ENCODE measurements around the gene GZF1.
A peak's percentile ranks its signal among the peaks of the same experiment; 100 is the strongest.

Gene GZF1

DNA sequence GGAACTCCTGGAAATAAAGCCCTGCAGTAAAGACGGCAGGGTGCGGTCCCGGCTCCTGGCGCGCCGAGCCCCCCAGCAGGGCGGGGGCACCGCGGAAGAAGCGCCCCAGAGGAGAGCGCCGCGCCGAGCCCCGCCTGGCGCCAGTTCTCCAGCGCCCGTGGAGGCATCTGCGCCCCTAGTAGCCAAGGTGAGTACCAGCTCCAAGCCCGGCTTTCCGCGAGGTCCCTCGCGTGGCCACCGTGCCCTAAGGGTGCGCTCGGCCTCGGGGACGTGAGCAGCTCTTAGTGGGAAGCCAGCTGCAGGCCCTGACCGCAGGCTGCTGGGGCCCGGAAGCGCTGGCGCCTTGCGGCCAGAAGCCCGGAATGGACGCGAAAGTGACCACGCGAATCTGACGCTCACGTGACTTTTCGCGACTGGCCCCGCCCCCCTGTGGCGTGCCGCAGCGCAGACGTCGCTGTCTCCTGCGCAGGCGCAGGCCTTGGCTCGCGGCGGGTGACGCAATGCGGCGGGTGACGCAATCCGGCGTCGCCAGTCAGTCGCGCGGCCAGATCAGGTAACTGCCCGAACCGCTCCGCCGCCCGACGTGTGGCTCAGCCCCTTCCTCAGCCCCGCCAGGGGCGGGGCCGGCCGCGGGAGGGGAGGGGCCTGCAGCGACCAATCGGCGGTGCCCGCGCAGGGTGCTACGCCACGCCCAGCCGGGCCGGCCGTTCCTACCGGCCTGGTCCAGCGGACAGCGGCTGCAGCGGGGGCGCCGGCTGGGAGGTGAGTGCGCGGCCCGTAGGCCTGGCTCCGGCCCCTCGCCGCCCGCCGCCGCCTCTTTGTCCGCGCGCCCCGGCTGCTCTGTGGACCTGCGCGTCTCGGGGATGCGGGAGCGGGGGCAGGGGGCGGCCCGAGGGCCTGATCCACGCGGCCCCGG lies at the start of gene GZF1:
Gene GZF1 (plus strand): TSS at position 707 of the 916 bp plus-strand sequence. CDS start 2,202 bp downstream, outside the sequence.
- peak; percentile 97 to 98 for DNase-seq

DNA sequence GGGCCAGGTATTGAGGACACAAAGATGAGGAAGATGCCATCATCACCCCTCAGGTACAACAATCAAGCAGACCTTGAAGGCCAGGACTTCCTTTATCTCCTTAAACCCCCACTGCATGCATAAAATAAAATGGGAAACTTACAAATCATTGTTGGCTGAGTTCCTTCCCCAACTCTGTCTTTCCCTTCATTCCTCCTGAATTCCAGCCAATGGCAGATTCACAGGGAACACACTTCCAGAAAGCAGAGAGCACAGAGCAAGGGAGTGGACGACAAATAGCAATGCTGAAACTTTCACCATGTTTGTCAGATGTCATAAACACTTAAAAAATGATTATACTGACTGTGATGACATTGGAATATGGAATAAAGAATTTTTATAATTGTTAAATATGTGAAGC lies 48.7 kb upstream of the GZF1 start:
- no peak for DNase-seq

GRCh38 chr20:23314699-23315098 lies 47.3 kb upstream of the GZF1 start:
- DNase-seq, result no peak

- no peak for DNase-seq
These were observed 46.9 kb upstream of the GZF1 start for GRCh38 chr20:23315099-23315498.

GRCh38 chr20:23316626-23317025 lies 45.4 kb upstream of the GZF1 start:
- DNase-seq, result no peak

- no peak for DNase-seq
These were observed 44.9 kb upstream of the GZF1 start for GRCh38 chr20:23317081-23317480.

- DNase-seq, result no peak
These were observed 43.6 kb upstream of the GZF1 start for GRCh38 chr20:23318347-23318746.

DNA sequence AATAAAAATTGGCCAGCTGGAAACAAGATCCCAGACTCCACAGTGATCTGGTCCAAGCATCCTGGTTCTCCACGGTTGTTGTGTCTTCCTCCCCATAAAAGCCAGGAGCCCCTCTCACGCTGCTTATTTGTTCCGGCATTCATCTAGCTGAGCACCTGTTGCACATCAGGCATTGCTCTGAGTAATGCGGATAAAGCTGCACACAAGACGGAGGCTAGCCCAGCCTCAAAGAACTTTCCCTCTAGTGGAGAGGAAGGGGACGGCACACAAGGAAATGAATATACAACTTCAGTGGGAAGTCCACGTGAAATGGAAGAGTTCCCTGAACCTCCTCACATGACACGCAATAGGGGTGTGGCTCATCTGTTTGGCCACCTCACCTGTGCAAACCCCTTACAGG lies 41.7 kb upstream of the GZF1 start:
- no peak for DNase-seq

- DNase-seq, result no peak
These were observed 36.9 kb upstream of the GZF1 start for GRCh38 chr20:23325107-23325506.

DNA sequence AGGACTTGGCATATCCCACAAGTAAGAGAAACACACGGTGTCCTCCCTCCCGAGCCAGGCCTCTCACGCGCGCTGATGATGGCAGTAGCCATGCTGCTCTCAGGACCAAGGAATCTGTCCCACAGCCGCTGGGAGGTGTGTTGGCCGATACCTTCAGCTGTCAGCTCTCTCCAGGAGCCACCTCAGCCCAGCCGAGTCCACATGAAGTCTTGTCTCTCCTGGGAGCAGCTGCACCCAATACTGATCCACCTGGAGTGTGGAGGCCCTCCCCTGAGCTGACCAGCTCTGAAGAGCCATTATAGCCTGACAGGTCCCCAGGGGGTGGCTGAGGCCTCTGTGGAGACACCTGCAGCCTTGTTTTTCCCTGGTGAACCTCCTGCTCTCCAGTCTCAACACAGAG lies 35.2 kb upstream of the GZF1 start:
- DNase-seq, result no peak

DNA sequence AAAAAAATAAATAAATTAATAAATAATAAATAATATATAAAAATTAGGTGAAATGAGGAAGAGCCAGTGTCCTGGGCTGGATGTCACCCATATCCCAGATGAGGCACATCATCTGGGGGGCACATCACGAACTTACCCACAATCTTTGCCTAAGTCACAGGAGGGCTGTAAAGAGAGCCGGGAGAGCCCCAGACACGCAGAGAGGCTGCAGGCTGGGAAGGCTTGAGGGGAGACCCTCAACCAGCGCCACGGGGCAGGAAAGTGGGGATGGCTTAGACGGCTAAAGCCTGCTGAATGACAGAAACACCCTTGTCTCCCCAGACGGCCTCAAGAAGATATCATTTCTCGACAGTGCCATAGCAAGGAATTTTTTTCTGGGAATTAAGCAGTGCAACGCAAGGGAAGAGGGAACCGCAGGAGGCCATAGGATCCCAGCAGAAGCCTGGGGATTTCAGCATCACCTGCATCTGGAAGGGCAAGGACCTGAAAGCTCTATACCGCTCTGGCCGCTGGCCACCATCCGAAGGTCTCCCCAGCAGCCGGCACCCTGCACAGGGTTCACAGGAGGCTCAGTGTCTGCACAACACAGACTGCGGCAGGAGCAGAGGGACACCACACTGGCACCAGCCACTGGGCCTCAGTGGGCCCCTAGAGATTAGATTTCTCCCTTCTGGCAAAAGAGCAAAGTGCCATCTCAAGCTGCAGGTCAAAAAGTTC lies 34.2 kb upstream of the GZF1 start:
- DNase-seq, result no peak

GRCh38 chr20:23331450-23332350 lies 30.3 kb upstream of the GZF1 start:
- DNase-seq, result no peak

GRCh38 chr20:23332467-23332866 lies 29.5 kb upstream of the GZF1 start:
- no peak for DNase-seq

GRCh38 chr20:23334111-23334510 lies 27.9 kb upstream of the GZF1 start:
- DNase-seq, result no peak

DNA sequence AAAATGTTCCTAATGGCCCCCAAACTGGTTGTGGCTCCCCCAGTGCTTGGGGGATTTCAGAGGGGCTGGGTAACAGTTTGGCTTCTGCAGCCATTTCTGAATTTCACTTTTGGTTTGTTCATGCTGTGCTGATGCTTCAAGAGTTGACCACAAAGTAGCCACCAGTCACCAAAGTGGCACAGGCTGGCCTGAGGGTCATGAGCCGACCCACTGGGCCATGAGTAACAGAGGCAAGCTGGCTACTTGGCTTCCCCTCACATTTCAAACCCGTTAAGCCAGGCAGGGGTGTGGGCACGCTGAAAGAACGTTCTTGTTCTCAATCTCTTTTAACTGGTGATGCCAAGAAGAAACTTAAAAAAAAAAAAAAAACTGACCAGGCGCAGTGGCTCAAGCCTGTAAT lies 26.5 kb upstream of the GZF1 start:
- DNase-seq, result no peak

DNA sequence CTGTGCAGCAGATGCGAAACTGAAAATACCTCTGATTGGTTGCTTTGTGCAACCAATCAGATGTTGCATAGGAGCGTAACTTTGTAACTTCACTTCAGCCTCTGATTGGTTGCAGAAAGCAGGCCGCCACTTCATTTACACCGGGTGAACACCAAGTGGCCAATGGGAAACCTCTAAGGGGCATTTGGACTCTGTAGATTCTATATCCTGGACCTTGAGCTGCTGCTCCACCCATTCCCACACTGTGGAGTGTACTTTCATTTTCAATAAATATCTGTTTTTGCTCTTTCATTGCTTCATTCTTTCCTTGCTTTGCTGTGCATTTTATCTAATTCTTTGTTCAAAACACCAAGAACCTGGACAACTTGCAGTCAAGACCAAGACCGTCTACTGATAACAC lies 25.5 kb upstream of the GZF1 start:
- no peak for DNase-seq

GRCh38 chr20:23337312-23337711 lies 24.7 kb upstream of the GZF1 start:
- DNase-seq, result no peak

DNA sequence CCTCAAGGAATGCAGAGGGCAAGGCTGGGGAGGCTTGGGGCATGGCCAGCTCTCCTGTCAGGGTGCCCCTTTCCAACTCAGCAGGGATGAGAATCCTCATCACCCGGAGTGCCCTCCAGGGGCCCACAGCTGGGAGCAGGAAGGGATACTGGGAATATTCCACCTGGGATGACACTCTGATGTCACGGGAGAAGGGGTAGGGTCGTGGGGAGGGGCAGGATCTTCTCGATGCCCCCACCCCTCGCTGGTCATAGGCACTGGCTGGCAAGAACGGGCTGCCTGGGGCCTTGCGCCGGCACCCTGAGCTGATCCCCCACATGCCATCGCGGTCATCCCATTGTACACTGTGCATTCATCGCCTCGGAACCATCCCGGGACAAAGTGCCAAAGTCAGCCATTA lies 22.0 kb upstream of the GZF1 start:
- no peak for DNase-seq

GRCh38 chr20:23340524-23340923 lies 21.5 kb upstream of the GZF1 start:
- DNase-seq, result peak in 1 of 2 experiments; percentile 34

DNA sequence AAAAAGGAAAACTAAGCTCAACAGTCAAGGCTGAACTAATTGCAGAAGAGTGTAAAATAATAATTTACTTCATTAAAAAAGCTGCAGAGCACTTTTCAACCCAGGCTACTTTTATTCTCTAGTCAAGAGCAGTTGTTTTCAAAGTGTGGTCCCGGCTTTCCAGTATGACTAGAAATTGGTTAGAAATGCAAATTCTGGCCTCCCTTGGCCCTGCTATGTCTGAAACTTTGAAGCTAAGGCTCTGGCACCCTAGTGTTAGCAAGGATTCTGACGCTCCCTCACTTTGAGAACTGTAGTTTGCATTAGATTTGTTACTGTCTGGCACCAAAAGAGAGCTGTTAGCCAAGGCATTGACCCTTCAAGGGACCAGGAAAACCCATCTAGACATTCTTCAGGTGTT lies 20.9 kb upstream of the GZF1 start:
- no peak for DNase-seq

GRCh38 chr20:23343590-23343989 lies 18.4 kb upstream of the GZF1 start:
- DNase-seq, result no peak

- no peak for DNase-seq
These were observed 17.6 kb upstream of the GZF1 start for GRCh38 chr20:23344336-23344735.

DNA sequence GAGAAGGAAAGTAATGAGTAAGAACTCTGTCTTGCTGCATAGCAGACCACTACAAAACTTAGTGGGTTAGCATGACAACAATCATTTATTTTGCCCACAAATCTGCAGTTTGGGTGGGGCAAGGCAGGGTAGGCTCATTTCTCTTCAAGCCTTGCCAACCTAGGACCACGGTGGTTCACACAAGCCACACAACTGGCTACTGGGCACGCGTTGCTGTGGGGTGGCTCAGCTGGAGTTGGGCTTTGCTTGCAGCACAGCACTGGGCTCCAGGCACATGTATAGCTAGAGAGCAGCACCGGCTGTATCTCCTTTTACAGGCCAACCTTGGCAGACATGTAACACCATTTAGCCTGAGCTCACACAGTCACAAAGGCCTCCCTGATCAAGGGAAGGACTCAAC lies 16.0 kb upstream of the GZF1 start:
- DNase-seq, result no peak

All from activated CD4-positive, alpha-beta T cell treated with anti-CD3 and anti-CD28 coated beads, Interleukin-2, amount 50 U/mL, for 48 hours (primary cell).